HepG2 (cell line): ENCODE results near the gene DUSP15. TPM values are rescaled to one million over a fixed set of nuclear protein-coding genes. Genes with fewer than 3 reads are reported as not detected.

Experiments used
- ATAC-seq: fragments of 200-7000 bp; cut with Tn5 transposase; 3 replicates; pipeline ENCODE4 v1.9.1; 2020; ENCODE audit warnings: mild to moderate bottlenecking, moderate library complexity
- BruUV-seq: library from RNA; stranded (reverse); fragments of 400-500 nt; replicated peaks from 2 replicates; lab custom pipeline; 2021; lab: Mats Ljungman, UMichigan
- CTCF ChIA-PET: fragments of 300-600 bp; formaldehyde crosslinking; extraction: SDS; loops from one replicate; lab custom pipeline; 2021; ENCODE audit warnings: low total read pairs, inconsistent platforms, low intra/inter-chr PET ratio; lab: Yijun Ruan, JAX
- POLR2A ChIA-PET: fragments of 350-600 bp; sonication (Branson Sonifier 250); formaldehyde crosslinking; loops from one replicate; lab custom pipeline; 2020; ENCODE audit warnings: antibody characterized with exemption, inconsistent platforms; lab: Yijun Ruan, JAX
- DNase-seq: peaks from one replicate; pipeline ENCODE4 v3.0.0-alpha.2; 2015; ENCODE audit warnings: low spot score
- FAIRE-seq: peaks from 3 replicates; lab custom pipeline; 2011; peaks lifted over from hg19 to GRCh38; lab: Jason Lieb, UNC
- H2AFZ ChIP-seq: one replicate; pipeline ENCODE4 v1.6.1; 2011; ENCODE audit warnings: low read length, inconsistent platforms
- H3K27ac ChIP-seq: fragments of 300-600 bp; 3 replicates; pipeline ENCODE4 v1.8.0; 2011; ENCODE audit warnings: mixed run types, mild to moderate bottlenecking, mixed read lengths, low read length, inconsistent platforms; ENCODE audit not compliant: insufficient read depth; ENCODE audit errors: extremely low read length
- H3K27me3 ChIP-seq, 2 experiments: fragments of 200-600 bp in 1 of 2; 2 replicates in 1 of 2; 3 replicates in 1 of 2; pipeline versions ENCODE4 v1.6.0 to v1.8.0; 2011; ENCODE audit warnings: low read length in 2 of 2, mild to moderate bottlenecking in 2 of 2, moderate library complexity in 2 of 2, inconsistent platforms in 1 of 2; ENCODE audit not compliant: insufficient read depth in 2 of 2, control insufficient read depth in 1 of 2
- H3K36me3 ChIP-seq, 2 experiments: fragments of 200-600 bp in 1 of 2; replicated peaks in 1 of 2; 2 replicates in 1 of 2; 3 replicates in 1 of 2; pipeline versions ENCODE4 v1.5.1 to v1.8.0; 2011; ENCODE audit warnings: low read length in 2 of 2, inconsistent platforms in 1 of 2; ENCODE audit not compliant: insufficient read depth in 2 of 2, control insufficient read depth in 1 of 2
- H3K4me1 ChIP-seq: 2 replicates; pipeline ENCODE4 v1.5.1; 2012; ENCODE audit warnings: low read length, inconsistent platforms; ENCODE audit not compliant: insufficient read depth
- H3K4me2 ChIP-seq: 2 replicates; pipeline ENCODE4 v1.6.0; 2011; ENCODE audit warnings: low read depth, low read length, inconsistent platforms
- H3K4me3 ChIP-seq, 3 experiments: fragments of 200-600 bp in 1 of 3; sonication (generic), shearing (Covaris generic) in 1 of 3; replicated peaks in 1 of 3; 2 replicates each; pipeline ENCODE4 v1.5.1; 2011 to 2016; ENCODE audit warnings: low read length in 3 of 3, inconsistent platforms in 2 of 3, low read depth in 2 of 3, mild to moderate bottlenecking in 2 of 3, control low read depth in 1 of 3, mixed read lengths in 1 of 3; ENCODE audit not compliant: insufficient read depth in 1 of 3
- H3K79me2 ChIP-seq: one replicate; pipeline ENCODE4 v1.6.1; 2011; ENCODE audit warnings: low read length, inconsistent platforms; ENCODE audit not compliant: insufficient read depth
- H3K9ac ChIP-seq: 2 replicates; pipeline ENCODE4 v1.6.0; 2011; ENCODE audit warnings: mild to moderate bottlenecking, low read depth, low read length, inconsistent platforms; ENCODE audit not compliant: insufficient read depth
- H3K9me3 ChIP-seq: 2 replicates; pipeline ENCODE4 v1.5.1; 2012; ENCODE audit warnings: mild to moderate bottlenecking, low read length
- H4K20me1 ChIP-seq: 2 replicates; pipeline ENCODE4 v1.6.0; 2011; ENCODE audit warnings: inconsistent platforms, mild to moderate bottlenecking, low read length, moderate library complexity; ENCODE audit not compliant: insufficient read depth
- BRCA1 ChIP-seq: sonication (generic); formaldehyde crosslinking; IDR thresholded peaks from 2 replicates; pipeline ENCODE4 v1.4.0; 2020; ENCODE audit warnings: missing genetic modification reagents
- CC2D1A ChIP-seq: sonication (generic); formaldehyde crosslinking; IDR thresholded peaks from 2 replicates; pipeline ENCODE4 v1.8.1; 2023; ENCODE audit warnings: mild to moderate bottlenecking, missing genetic modification reagents
- KLF13 ChIP-seq: sonication (generic); formaldehyde crosslinking; IDR thresholded peaks from 2 replicates; pipeline ENCODE4 v1.4.0; 2020; ENCODE audit warnings: mild to moderate bottlenecking, missing genetic modification reagents
- NFKBIZ ChIP-seq: IDR thresholded peaks from 2 replicates; pipeline ENCODE4 v1.6.1; 2018; ENCODE audit warnings: missing genetic modification reagents, missing compliant biosample characterization
- SP4 ChIP-seq: sonication (generic); formaldehyde crosslinking; IDR thresholded peaks from 2 replicates; pipeline ENCODE4 v1.8.1; 2023; ENCODE audit warnings: mild to moderate bottlenecking, missing genetic modification reagents
- ZNF318 ChIP-seq: sonication (generic); formaldehyde crosslinking; IDR thresholded peaks from 2 replicates; pipeline ENCODE4 v1.4.0; 2020; ENCODE audit warnings: mild to moderate bottlenecking, missing genetic modification reagents
- ZNF678 ChIP-seq: sonication (generic); formaldehyde crosslinking; IDR thresholded peaks from 2 replicates; pipeline ENCODE4 v1.4.0; 2020; ENCODE audit warnings: mild to moderate bottlenecking, missing genetic modification reagents
- ZNF776 ChIP-seq: sonication (generic); formaldehyde crosslinking; IDR thresholded peaks from 2 replicates; pipeline ENCODE4 v1.4.0; 2020; ENCODE audit warnings: mild to moderate bottlenecking, missing genetic modification reagents
- WGBS: methylation state at CpG from one replicate; pipeline ENCODE4 v1.1.6; 2017; ENCODE audit warnings: low lambda C conversion rate; 5-methylcytosine and 5-hydroxymethylcytosine counted together
- in situ Hi-C: cut with HindIII; loops from 2 replicates; pipeline ENCODE4 v1.10.0; 2017; ENCODE audit warnings: low pct_unique_long_range_greater_than_20kb; ENCODE audit not compliant: extremely low pct_ligation_motif_present
- intact Hi-C: fragments of 100-400 bp; cut with micrococcal nuclease; formaldehyde crosslinking; loops from one replicate; pipeline ENCODE4 v1.10.0; 2022; ENCODE audit not compliant: unreplicated experiment
- polyA plus RNA-seq, 8 experiments: library from polyadenylated mRNA; depleted of rRNA in 3 of 8; stranded (reverse) in 7 of 8; unstranded in 1 of 8; fragments of >200 nt; fragmentation: Illumina TruSeq in 4 of 8; extraction: Trizol in 4 of 8; gene quantifications; 2 replicates each; pipeline versions ENCODE4 v1.2.1 to v1.2.3, GENCODE V29; 2011 to 2016; ENCODE audit warnings: low read depth in 4 of 8, missing spikeins in 1 of 8, mixed read lengths in 1 of 8; ENCODE audit not compliant: insufficient read depth in 1 of 8
- total RNA-seq, 5 experiments: library from RNA; depleted of rRNA; stranded (reverse); fragments of >200 nt; fragmentation: Illumina TruSeq; extraction: Trizol; gene quantifications; 2 replicates each; pipeline ENCODE4 v1.2.3, GENCODE V29; 2016; ENCODE audit warnings: low read depth in 1 of 5
- TF ChIP-seq, protein P1 (sequence below): sonication (generic); formaldehyde crosslinking; IDR thresholded peaks from 2 replicates; pipeline ENCODE4 v1.4.0; 2020; ENCODE audit warnings: mild to moderate bottlenecking, missing genetic modification reagents

DUSP15 gene
- total and polyA plus RNA-seq, 2 of the 13 experiments (the other 11 are each of a cell fraction or from before 2014, with no cell fraction given), result 0.17 to 0.93 TPM

DNA sequence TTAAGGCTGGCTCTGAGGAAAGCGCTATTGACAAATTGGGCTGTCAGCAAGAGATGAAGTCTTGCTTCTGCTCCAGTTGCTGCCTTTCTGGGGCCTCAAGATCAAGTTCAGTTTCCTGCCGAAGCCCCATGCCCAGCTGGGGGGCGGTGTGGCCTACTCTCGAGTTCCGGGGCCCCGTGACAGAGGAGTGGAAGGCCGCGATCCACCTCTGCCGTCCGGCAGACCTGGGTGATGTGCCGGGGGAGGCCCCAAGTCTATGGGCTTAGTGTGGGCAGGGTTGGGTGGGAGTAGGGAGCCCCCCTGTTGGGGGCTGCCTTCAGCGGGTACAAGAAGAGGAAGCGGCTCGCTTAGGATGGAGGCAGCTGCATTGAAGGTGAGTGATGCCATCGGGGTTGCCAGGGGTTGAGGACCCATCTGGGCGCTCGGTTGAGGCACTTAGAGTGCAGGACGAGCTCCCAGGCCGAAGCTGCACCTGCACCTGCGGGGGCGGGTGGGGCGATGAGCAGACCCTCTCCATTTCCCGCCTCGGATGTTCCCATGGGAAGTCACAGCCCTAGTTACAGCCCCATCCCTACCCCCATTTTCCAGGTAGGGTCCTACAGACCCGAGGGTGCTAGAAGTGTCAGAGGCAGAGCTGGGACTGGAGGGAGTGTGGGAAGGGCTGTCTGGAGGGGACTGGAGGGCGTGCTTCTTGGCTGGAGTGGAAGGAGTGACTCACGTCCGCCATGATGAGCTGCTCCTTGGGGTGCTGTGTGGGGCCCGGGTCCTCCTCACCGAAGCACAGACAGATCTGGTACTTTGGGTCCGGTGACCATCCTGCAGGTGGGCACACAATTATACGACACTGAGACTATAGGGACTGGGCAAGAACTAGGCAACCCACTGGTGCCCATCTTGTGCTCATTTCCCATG, 22.0 kb downstream of the DUSP15 start:
- intact Hi-C loops (no loop called here), in situ Hi-C loops (no loop called here)
- 32% methylated on average over 19 of the region's 32 CpGs for WGBS

DNA sequence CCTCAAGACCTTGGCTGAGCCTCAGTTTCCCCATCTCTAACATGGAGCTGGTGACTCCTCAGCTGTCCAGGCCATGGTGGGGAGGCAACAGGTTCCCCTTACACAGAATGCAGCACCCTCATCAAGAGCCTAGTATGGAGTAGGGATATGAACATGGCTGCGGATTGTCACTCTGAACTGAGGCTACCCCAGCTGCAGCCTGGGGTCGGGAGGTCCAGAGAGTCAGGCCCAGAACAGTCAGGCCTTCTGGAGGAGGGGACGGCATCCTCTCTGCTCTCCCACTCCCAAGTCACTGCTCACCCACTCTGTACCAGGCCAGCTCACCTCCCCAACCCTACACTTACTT, 23.6 kb downstream of the DUSP15 start:
- Histone ChIP-seq H3K9ac (no peak overlapping the region), H4K20me1 (no peaks in the 10 kb centered on the region), H3K79me2 (no peaks in the 10 kb centered on the region), H3K36me3 (no peaks in the 10 kb centered on the region), H3K4me2 (no peak overlapping the region), H2AFZ (no peak overlapping the region), H3K27me3 (peaks cover 27 to 83% of the 10 kb centered on the region in 2 experiments), H3K27ac (no peak overlapping the region), H3K9me3 (no peaks in the 10 kb centered on the region), H3K4me3 (no peak overlapping the region), H3K4me1 (peaks cover 5% of the 10 kb centered on the region; the same call in 1 of the 2 replicates)
- no TSS peak for BruUV-seq
- WGBS, result 13% methylated on average over 3 of the region's 3 CpGs
- no peak for FAIRE-seq
- in situ Hi-C loops, result no loop called here
- no peak for DNase-seq
- ATAC-seq, result no peak; the same call in 2 of the 3 replicates
- ChIA-PET POLR2A (interaction anchor here (1.1 kb wide), 1 partner anchor 11 kb away, joined by 4 read pairs; no protein-coding TSS in a partner anchor), CTCF (interaction anchor here (2.3 to 3.7 kb wide), 2 partner anchors 14 to 23 kb away, joined by 11 to 70 read pairs; no protein-coding TSS in a partner anchor)
- intact Hi-C loops, result loop anchor here (1.0 kb wide), 1 partner anchor 24 kb away; no protein-coding TSS in a partner anchor
- TF ChIP-seq ZNF318 (CRISPR knock-in tag) (no peak), NFKBIZ (CRISPR knock-in tag) (no peak), KLF13 (CRISPR knock-in tag) (0 out of 2 replicates have a peak, but pooled peaks have one; percentile 65), ZNF678 (CRISPR knock-in tag) (0 out of 2 replicates have a peak, but pooled peaks have one; percentile 25), SP4 (CRISPR knock-in tag) (0 out of 2 replicates have a peak, but pooled peaks have one; percentile 30)
- TF ChIP-seq, protein P1, sequence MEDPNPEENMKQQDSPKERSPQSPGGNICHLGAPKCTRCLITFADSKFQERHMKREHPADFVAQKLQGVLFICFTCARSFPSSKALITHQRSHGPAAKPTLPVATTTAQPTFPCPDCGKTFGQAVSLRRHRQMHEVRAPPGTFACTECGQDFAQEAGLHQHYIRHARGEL (CRISPR knock-in tag), result peak; percentile 5; the same call in 1 of the 2 replicates

More for the DNA sequence above, 22.0 kb downstream of the DUSP15 start:
- POLR2A ChIA-PET, result no interaction called here
- no peak for DNase-seq
- no peak overlapping the region for H2AFZ ChIP-seq
- no TSS peak for BruUV-seq
- no peaks in the 10 kb centered on the region for H3K79me2 ChIP-seq
- H3K4me1 ChIP-seq, result no peaks in the 10 kb centered on the region
- ATAC-seq, result no peak
- H3K4me2 ChIP-seq, result no peak overlapping the region
- H3K9me3 ChIP-seq, result no peaks in the 10 kb centered on the region
- H3K36me3 ChIP-seq, result no peaks in the 10 kb centered on the region
- peaks cover 25 to 71% of the 10 kb centered on the region in 2 experiments for H3K27me3 ChIP-seq
- no peak overlapping the region for H3K9ac ChIP-seq
- CTCF ChIA-PET, result interaction anchor here (2.3 to 3.7 kb wide), 2 partner anchors 15 to 25 kb away, joined by 11 to 70 read pairs; no protein-coding TSS in a partner anchor
- FAIRE-seq, result no peak
- no peak overlapping the region for H3K27ac ChIP-seq
- H4K20me1 ChIP-seq, result no peaks in the 10 kb centered on the region
- TF ChIP-seq CC2D1A (CRISPR knock-in tag) (no peak), BRCA1 (CRISPR knock-in tag) (no peak), ZNF776 (CRISPR knock-in tag) (peak; percentile 26; the same call in 1 of the 2 replicates)
- no peak overlapping the region for H3K4me3 ChIP-seq
